Measurements from ENCODE around the gene OVOL1. TPM values are rescaled to one million over a fixed set of nuclear protein-coding genes. Genes with fewer than 3 reads are reported as not detected.

Gene OVOL1
- total and polyA plus RNA-seq, 2 donors (not counting 1 experiment from before 2014, with no cell fraction given): 0.15 to 0.66 TPM

- no peaks in the 10 kb centered on the region for H3K9me3 Mint-ChIP-seq (ENCODE audit: insufficient read depth)
- Histone ChIP-seq H3K27me3 (replicated peaks in 1 of 4; ENCODE audit: control extremely low read depth in 1 of 4, control insufficient read depth in 3 of 4, insufficient read depth in 4 of 4, low read length in 3 of 4) (no peaks in the 10 kb centered on the region), H3K4me3 (ENCODE audit: control extremely low read depth in 1 of 5, extremely low read depth in 1 of 5, insufficient read depth in 1 of 5, low read depth in 2 of 5, low read length in 4 of 5) (peak overlapping the region in 2 of 5 experiments; percentile 15 to 74), H3K4me2 (replicated peaks; ENCODE audit: low read depth, low read length, poor library complexity, severe bottlenecking) (peak overlapping the region; percentile 96), H4K20me1 (ENCODE audit: control insufficient read depth, insufficient read depth, low read length, poor library complexity, severe bottlenecking) (peaks cover 41% of the 10 kb centered on the region), H3K79me2 (ENCODE audit: control insufficient read depth, insufficient read depth, low read length) (peaks cover 26% of the 10 kb centered on the region), H3K4me1 (ENCODE audit: control insufficient read depth in 2 of 2, insufficient read depth in 2 of 2, low read length in 2 of 2) (peaks cover 12 to 18% of the 10 kb centered on the region in 2 donors), H3K27ac (ENCODE audit: low read length in 2 of 2) (no peak overlapping the region), H2AFZ (ENCODE audit: insufficient read depth, low read depth, low read length, poor library complexity, severe bottlenecking) (no peak overlapping the region), H3K36me3 (replicated peaks in 1 of 2; ENCODE audit: control extremely low read depth in 1 of 2, control insufficient read depth in 1 of 2, extremely low read depth in 1 of 2, insufficient read depth in 2 of 2, low read length in 1 of 2) (peaks cover 0 to 20% of the 10 kb centered on the region in 2 experiments), H3K9ac (ENCODE audit: low read length) (peak overlapping the region; percentile 72), H3K9me3 (ENCODE audit: control extremely low read depth in 1 of 3, control insufficient read depth in 2 of 3, insufficient read depth in 1 of 3, low read length in 2 of 3) (no peaks in the 10 kb centered on the region)
- H3K27me3 Mint-ChIP-seq: no peaks in the 10 kb centered on the region
- 98% methylated on average over 22 of the region's 25 CpGs for WGBS (ENCODE audit: insufficient coverage)
- intact Hi-C loops (cut with micrococcal nuclease): no loop called here
- TF ChIP-seq EZH2 (IDR thresholded peaks at IDR 0.05; ENCODE audit: borderline replicate concordance, insufficient read depth, low read depth, low read length, poor library complexity, severe bottlenecking): no peak
- TF ChIP-seq, protein P1, sequence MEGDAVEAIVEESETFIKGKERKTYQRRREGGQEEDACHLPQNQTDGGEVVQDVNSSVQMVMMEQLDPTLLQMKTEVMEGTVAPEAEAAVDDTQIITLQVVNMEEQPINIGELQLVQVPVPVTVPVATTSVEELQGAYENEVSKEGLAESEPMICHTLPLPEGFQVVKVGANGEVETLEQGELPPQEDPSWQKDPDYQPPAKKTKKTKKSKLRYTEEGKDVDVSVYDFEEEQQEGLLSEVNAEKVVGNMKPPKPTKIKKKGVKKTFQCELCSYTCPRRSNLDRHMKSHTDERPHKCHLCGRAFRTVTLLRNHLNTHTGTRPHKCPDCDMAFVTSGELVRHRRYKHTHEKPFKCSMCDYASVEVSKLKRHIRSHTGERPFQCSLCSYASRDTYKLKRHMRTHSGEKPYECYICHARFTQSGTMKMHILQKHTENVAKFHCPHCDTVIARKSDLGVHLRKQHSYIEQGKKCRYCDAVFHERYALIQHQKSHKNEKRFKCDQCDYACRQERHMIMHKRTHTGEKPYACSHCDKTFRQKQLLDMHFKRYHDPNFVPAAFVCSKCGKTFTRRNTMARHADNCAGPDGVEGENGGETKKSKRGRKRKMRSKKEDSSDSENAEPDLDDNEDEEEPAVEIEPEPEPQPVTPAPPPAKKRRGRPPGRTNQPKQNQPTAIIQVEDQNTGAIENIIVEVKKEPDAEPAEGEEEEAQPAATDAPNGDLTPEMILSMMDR (IDR thresholded peaks at IDR 0.05): no peak
- ATAC-seq (ENCODE audit: low read depth): no peak
- peak overlapping the region; percentile 78 for H3K4me3 Mint-ChIP-seq
- POLR2A ChIA-PET: interaction anchor here (1.0 to 1.7 kb wide), 3 partner anchors 12 to 54 kb away, joined by 6 to 9 read pairs (median 7); partner anchors contain the start of gene SNX32
- CTCF ChIA-PET: interaction anchor here (0.6 to 6.2 kb wide), 36 partner anchors 9 to 533 kb away, joined by 3 to 90 read pairs (median 6); partner anchors contain the start of genes CCDC85B, FIBP, KAT5 and MUS81
- DNase-seq: no peak
- H3K27ac Mint-ChIP-seq: no peak overlapping the region
- peaks cover 15% of the 10 kb centered on the region for H3K4me1 Mint-ChIP-seq
Observed at GRCh38 chr11:65778901-65779668, 7.8 kb upstream of the OVOL1 start.

GRCh38 chr11:65779669-65779918 lies 7.3 kb upstream of the OVOL1 start:
- H3K79me2 ChIP-seq (ENCODE audit: control insufficient read depth, insufficient read depth, low read length): peaks cover 26% of the 10 kb centered on the region
- WGBS (ENCODE audit: insufficient coverage): 84% methylated on average over 6 of the region's 12 CpGs
- H3K27ac Mint-ChIP-seq: no peak overlapping the region
- peak overlapping the region; percentile 72 for H3K9ac ChIP-seq (ENCODE audit: low read length)
- H3K4me3 ChIP-seq (ENCODE audit: control extremely low read depth in 1 of 5, extremely low read depth in 1 of 5, insufficient read depth in 1 of 5, low read depth in 2 of 5, low read length in 4 of 5): peak overlapping the region; percentile 15 to 81 (median 74)
- ATAC-seq (ENCODE audit: low read depth) (no peak), DNase-seq (no peak)
- H3K27me3 ChIP-seq (replicated peaks in 1 of 4; ENCODE audit: control extremely low read depth in 1 of 4, control insufficient read depth in 3 of 4, insufficient read depth in 4 of 4, low read length in 3 of 4): no peaks in the 10 kb centered on the region
- peak overlapping the region; percentile 89 for H3K4me3 Mint-ChIP-seq
- H2AFZ ChIP-seq (ENCODE audit: insufficient read depth, low read depth, low read length, poor library complexity, severe bottlenecking): peak overlapping the region; percentile 82
- peak overlapping the region; percentile 96 for H3K4me2 ChIP-seq (replicated peaks; ENCODE audit: low read depth, low read length, poor library complexity, severe bottlenecking)
- no peaks in the 10 kb centered on the region for H3K27me3 Mint-ChIP-seq
- TF ChIP-seq, protein P1 (IDR thresholded peaks at IDR 0.05): no peak
- no peak for TF ChIP-seq EZH2 (IDR thresholded peaks at IDR 0.05; ENCODE audit: borderline replicate concordance, insufficient read depth, low read depth, low read length, poor library complexity, severe bottlenecking)
- H3K27ac ChIP-seq (ENCODE audit: low read length in 2 of 2): no peak overlapping the region
- peaks cover 40% of the 10 kb centered on the region for H4K20me1 ChIP-seq (ENCODE audit: control insufficient read depth, insufficient read depth, low read length, poor library complexity, severe bottlenecking)
- H3K4me1 ChIP-seq (ENCODE audit: control insufficient read depth in 2 of 2, insufficient read depth in 2 of 2, low read length in 2 of 2): peaks cover 12 to 18% of the 10 kb centered on the region in 2 donors
- H3K9me3 ChIP-seq (ENCODE audit: control extremely low read depth in 1 of 3, control insufficient read depth in 2 of 3, insufficient read depth in 1 of 3, low read length in 2 of 3): no peaks in the 10 kb centered on the region
- peaks cover 0 to 20% of the 10 kb centered on the region in 2 experiments for H3K36me3 ChIP-seq (replicated peaks in 1 of 2; ENCODE audit: control extremely low read depth in 1 of 2, control insufficient read depth in 1 of 2, extremely low read depth in 1 of 2, insufficient read depth in 2 of 2, low read length in 1 of 2)
- CTCF ChIA-PET: interaction anchor here (0.6 to 6.2 kb wide), 36 partner anchors 8 to 533 kb away, joined by 3 to 90 read pairs (median 6); partner anchors contain the start of genes CCDC85B, FIBP, KAT5 and MUS81
- peaks cover 15% of the 10 kb centered on the region for H3K4me1 Mint-ChIP-seq
- no peaks in the 10 kb centered on the region for H3K9me3 Mint-ChIP-seq (ENCODE audit: insufficient read depth)
- POLR2A ChIA-PET: interaction anchor here (0.8 to 1.7 kb wide), 4 partner anchors 9 to 53 kb away, joined by 3 to 9 read pairs (median 6); partner anchors contain the start of gene SNX32
- intact Hi-C loops (cut with micrococcal nuclease): no loop called here
